Activated CD4-positive, alpha-beta T cell treated with anti-CD3 and anti-CD28 coated beads, Interleukin-2, amount 10 ng/mL, durations not matched to agents 24 days and 14 days (primary cell): ENCODE measurements around the gene TAGAP. TPM values are rescaled to one million over a fixed set of nuclear protein-coding genes. Genes with fewer than 3 reads are reported as not detected.

ENCODE experiments used
- total RNA-seq: library from RNA; stranded (reverse); gene quantifications from 2 replicates; pipeline ENCODE4 v1.2.3, GENCODE V29; 2022

The TAGAP gene
- total RNA-seq, 1 donor from 2014 or later: 183 TPM

Other genes starting within 250 kb of the TAGAP start
- 204 and 215 TPM in 2 replicates for gene EZR, start 225.6 kb downstream of the TAGAP start, total RNA-seq
- 4.7 and 5.1 TPM in 2 replicates for gene RSPH3, start 44.8 kb downstream of the TAGAP start, total RNA-seq
- gene FNDC1, start 124.4 kb upstream of the TAGAP start, total RNA-seq: not detected in 2 replicates